PC-3 (cell line): Measurements from ENCODE around the gene PKMYT1. TPM values are rescaled to one million over a fixed set of nuclear protein-coding genes. Genes with fewer than 3 reads are reported as not detected.

Source experiments
- ATAC-seq: fragments of 200-7000 bp; cut with Tn5 transposase; 2 replicates; pipeline ENCODE4 v1.9.1; 2020; ENCODE audit warnings: mild to moderate bottlenecking, moderate library complexity
- BruUV-seq: library from RNA; stranded (reverse); fragments of 400-500 nt; replicated peaks from 2 replicates; lab custom pipeline; 2021; lab: Mats Ljungman, UMichigan
- CTCF ChIA-PET: fragments of 300-600 bp; sonication (Branson Sonifier 250); formaldehyde crosslinking; loops from one replicate; lab custom pipeline; 2022; ENCODE audit warnings: antibody characterized with exemption; lab: Charles Lee
- POLR2A ChIA-PET: fragments of 300-600 bp; sonication (Branson Sonifier 250); formaldehyde crosslinking; loops from one replicate; lab custom pipeline; 2022; ENCODE audit warnings: antibody characterized with exemption; ENCODE audit not compliant: unreplicated experiment; lab: Charles Lee
- DNase-seq: peaks from one replicate; pipeline ENCODE4 v3.0.0-alpha.2; 2015
- H2AFZ ChIP-seq: fragments of 300-600 bp; sonication (generic); 2 replicates; pipeline ENCODE4 v1.6.0; 2016; ENCODE audit warnings: antibody characterized with exemption, low read length
- H3F3A ChIP-seq: fragments of 300-600 bp; sonication (generic); one replicate; pipeline ENCODE4 v1.6.0; 2017; ENCODE audit warnings: antibody characterized with exemption, low read length, control low read depth, mild to moderate bottlenecking; ENCODE audit not compliant: unreplicated experiment
- H3K27ac ChIP-seq: fragments of 300-600 bp; sonication (generic); 2 replicates; pipeline ENCODE4 v1.5.1; 2016; ENCODE audit warnings: mild to moderate bottlenecking, low read length
- H3K27me3 ChIP-seq: fragments of 300-600 bp; sonication (generic); 2 replicates; pipeline ENCODE4 v1.6.1; 2016; ENCODE audit warnings: low read length, mixed read lengths
- H3K36me3 ChIP-seq: fragments of 300-600 bp; sonication (generic); 2 replicates; pipeline ENCODE4 v1.6.1; 2016; ENCODE audit warnings: low read depth, mixed run types, low read length, mixed read lengths
- H3K4me1 ChIP-seq: fragments of 300-600 bp; sonication (generic); 2 replicates; pipeline ENCODE4 v1.5.1; 2016; ENCODE audit warnings: low read length; ENCODE audit not compliant: insufficient read depth
- H3K4me2 ChIP-seq: fragments of 300-600 bp; sonication (generic); 2 replicates; pipeline ENCODE4 v1.6.0; 2016; ENCODE audit warnings: low read length
- H3K4me3 ChIP-seq: fragments of 300-600 bp; sonication (generic); 2 replicates; pipeline ENCODE4 v1.5.1; 2016; ENCODE audit warnings: mild to moderate bottlenecking, low read length, mixed read lengths
- H3K79me2 ChIP-seq: fragments of 300-600 bp; sonication (generic); 2 replicates; pipeline ENCODE4 v1.6.1; 2017; ENCODE audit warnings: low read length, mixed read lengths
- H3K9ac ChIP-seq: fragments of 300-600 bp; sonication (generic); 2 replicates; pipeline ENCODE4 v1.6.0; 2016; ENCODE audit warnings: mild to moderate bottlenecking, low read length
- H3K9me2 ChIP-seq: fragments of 300-600 bp; sonication (generic); replicated peaks from 2 replicates; pipeline ENCODE4 v1.6.1; 2016; ENCODE audit warnings: mixed run types, low read length, mixed read lengths
- H3K9me3 ChIP-seq: fragments of 300-600 bp; sonication (generic); 2 replicates; pipeline ENCODE4 v1.6.1; 2016; ENCODE audit warnings: low read length, mixed read lengths
- H4K20me1 ChIP-seq: fragments of 300-600 bp; sonication (generic); 2 replicates; pipeline ENCODE4 v1.6.1; 2016; ENCODE audit warnings: low read length, mixed read lengths
- EZH2 ChIP-seq: fragments of 300-600 bp; sonication (generic); IDR thresholded peaks from one replicate; pipeline ENCODE4 v1.6.1; 2017; ENCODE audit warnings: antibody characterized with exemption, mild to moderate bottlenecking, low read length; ENCODE audit not compliant: unreplicated experiment
- EZH2phosphoT487 ChIP-seq: fragments of 300-600 bp; sonication (generic); IDR thresholded peaks from 2 replicates; pipeline ENCODE4 v1.6.1; 2018; ENCODE audit warnings: mild to moderate bottlenecking, antibody characterized with exemption, low read length, borderline replicate concordance
- intact Hi-C: fragments of 100-400 bp; cut with micrococcal nuclease; formaldehyde crosslinking; loops from 2 replicates; pipeline ENCODE4 v1.9.0; 2023
- total RNA-seq: library from RNA; depleted of rRNA; stranded (reverse); fragments of >200 nt; gene quantifications from 2 replicates; pipeline ENCODE4 v1.2.3, GENCODE V29; 2014
- TF ChIP-seq, protein P1 (sequence below): fragments of 300-600 bp; sonication (generic); conservative IDR thresholded peaks from 2 replicates; pipeline ENCODE4 v1.5.1; 2017; ENCODE audit warnings: antibody characterized with exemption, low read depth, mild to moderate bottlenecking, low read length

The PKMYT1 gene
- total RNA-seq, 1 experiment from 2014 or later: 51.9 TPM

DNA sequence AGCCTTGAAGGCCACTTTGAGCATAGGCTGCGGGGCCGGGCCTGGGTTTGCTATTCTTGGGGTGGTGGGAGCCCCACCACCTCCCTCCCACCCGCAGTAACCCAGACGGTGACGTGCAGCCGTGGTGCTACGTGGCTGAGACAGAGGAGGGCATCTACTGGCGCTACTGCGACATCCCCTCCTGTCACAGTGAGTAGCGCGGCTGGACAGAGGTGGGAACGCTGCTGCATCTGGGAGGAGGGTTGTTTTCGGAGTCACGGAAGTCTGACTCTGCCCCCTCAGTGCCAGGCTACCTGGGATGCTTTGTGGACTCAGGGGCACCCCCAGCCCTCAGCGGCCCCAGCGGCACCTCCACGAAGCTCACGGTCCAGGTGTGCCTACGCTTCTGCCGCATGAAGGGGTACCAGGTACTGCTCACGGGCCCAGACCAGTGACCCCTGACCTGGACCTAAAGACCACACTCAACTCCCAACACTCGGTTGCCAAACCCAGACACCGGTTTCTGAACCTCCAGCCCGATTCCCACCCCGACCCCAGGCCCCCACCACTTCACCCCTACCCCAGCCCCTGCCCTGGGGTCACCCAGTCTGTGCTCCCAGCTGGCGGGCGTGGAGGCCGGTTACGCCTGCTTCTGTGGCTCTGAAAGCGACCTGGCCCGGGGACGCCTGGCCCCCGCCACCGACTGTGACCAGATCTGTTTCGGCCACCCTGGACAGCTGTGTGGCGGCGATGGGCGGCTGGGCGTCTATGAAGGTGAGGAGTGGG is 14.0 kb downstream of the PKMYT1 start:
- no peak overlapping the region for H2AFZ ChIP-seq
- ChIA-PET POLR2A (no interaction called here), CTCF (no interaction called here)
- no peak overlapping the region for H3K4me2 ChIP-seq
- ATAC-seq: no peak
- H3K9ac ChIP-seq: no peak overlapping the region
- peaks cover 22% of the 10 kb centered on the region; the same call in 1 of the 2 replicates for H3K4me1 ChIP-seq
- H3K27ac ChIP-seq: no peak overlapping the region
- no peaks in the 10 kb centered on the region for H3K9me2 ChIP-seq
- BruUV-seq: no TSS peak
- H3F3A ChIP-seq: no peaks in the 10 kb centered on the region
- H3K27me3 ChIP-seq: no peaks in the 10 kb centered on the region
- intact Hi-C loops: loop anchor here (10.0 kb wide), 1 partner anchor 61 kb away; no protein-coding TSS in a partner anchor
- TF ChIP-seq, protein P1, sequence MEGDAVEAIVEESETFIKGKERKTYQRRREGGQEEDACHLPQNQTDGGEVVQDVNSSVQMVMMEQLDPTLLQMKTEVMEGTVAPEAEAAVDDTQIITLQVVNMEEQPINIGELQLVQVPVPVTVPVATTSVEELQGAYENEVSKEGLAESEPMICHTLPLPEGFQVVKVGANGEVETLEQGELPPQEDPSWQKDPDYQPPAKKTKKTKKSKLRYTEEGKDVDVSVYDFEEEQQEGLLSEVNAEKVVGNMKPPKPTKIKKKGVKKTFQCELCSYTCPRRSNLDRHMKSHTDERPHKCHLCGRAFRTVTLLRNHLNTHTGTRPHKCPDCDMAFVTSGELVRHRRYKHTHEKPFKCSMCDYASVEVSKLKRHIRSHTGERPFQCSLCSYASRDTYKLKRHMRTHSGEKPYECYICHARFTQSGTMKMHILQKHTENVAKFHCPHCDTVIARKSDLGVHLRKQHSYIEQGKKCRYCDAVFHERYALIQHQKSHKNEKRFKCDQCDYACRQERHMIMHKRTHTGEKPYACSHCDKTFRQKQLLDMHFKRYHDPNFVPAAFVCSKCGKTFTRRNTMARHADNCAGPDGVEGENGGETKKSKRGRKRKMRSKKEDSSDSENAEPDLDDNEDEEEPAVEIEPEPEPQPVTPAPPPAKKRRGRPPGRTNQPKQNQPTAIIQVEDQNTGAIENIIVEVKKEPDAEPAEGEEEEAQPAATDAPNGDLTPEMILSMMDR: no peak
- no peak for DNase-seq
- peaks cover 11% of the 10 kb centered on the region for H4K20me1 ChIP-seq
- H3K79me2 ChIP-seq: peaks cover 10% of the 10 kb centered on the region; the same call in 1 of the 2 replicates
- H3K4me3 ChIP-seq: no peak overlapping the region
- no peaks in the 10 kb centered on the region for H3K9me3 ChIP-seq
- no peaks in the 10 kb centered on the region for H3K36me3 ChIP-seq

DNA sequence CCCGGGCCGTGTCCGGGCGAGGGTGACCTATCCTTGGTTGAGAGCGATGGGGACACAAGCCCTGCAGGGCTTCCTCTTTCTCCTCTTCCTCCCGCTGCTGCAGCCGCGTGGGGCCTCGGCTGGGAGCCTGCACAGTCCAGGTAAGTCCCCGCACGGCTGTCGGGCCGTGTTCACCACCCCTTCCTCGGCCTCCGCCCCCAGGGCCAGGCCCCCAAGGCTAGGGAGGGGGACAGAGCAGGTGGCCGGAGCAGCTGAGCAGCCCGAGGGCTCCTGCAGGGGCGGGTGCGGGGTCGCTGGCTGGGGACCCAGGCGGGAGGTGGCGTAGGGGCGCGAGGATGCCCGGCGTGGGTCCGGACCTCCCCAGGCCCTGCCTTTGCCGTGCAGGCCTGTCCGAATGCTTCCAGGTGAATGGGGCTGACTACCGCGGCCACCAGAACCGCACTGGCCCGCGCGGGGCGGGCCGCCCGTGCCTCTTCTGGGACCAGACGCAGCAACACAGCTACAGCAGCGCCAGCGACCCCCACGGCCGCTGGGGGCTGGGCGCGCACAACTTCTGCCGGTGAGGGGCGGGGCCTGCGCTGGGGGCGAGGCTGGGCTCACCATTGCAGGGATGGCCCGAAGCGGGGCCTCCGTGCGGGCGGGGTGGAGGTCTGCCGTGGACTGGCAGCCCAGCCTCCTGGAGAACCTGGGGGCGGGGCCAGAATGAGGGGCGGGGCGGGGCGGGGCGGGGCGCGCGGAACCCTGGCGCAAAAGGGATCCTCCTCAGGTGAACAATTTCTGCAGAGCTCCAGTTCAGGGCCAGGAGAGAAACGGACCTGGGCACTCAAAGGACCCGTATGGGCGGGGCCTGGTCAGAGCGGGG is 15.5 kb downstream of the PKMYT1 start:
- Histone ChIP-seq H4K20me1 (no peaks in the 10 kb centered on the region), H3K4me1 (0 out of 2 replicates have a peak, but pooled peaks cover 13% of the 10 kb centered on the region), H3K9me3 (no peaks in the 10 kb centered on the region), H3K79me2 (no peaks in the 10 kb centered on the region), H3F3A (no peaks in the 10 kb centered on the region), H3K9me2 (no peaks in the 10 kb centered on the region), H3K36me3 (no peaks in the 10 kb centered on the region), H3K4me3 (peak overlapping the region; percentile 74), H3K27ac (no peak overlapping the region), H3K4me2 (peak overlapping the region; percentile 98), H2AFZ (peak overlapping the region; percentile 75), H3K27me3 (no peaks in the 10 kb centered on the region), H3K9ac (no peak overlapping the region)
- DNase-seq (peak; percentile 71), ATAC-seq (peak; percentile 28)
- TF ChIP-seq, protein P1: peak; percentile 5; the same call in 1 of the 2 replicates
- TF ChIP-seq EZH2phosphoT487: no peak
- no peak for TF ChIP-seq EZH2
- ChIA-PET POLR2A (interaction anchor here (0.9 kb wide), 1 partner anchor 53 kb away, joined by 4 read pairs; the partner anchor contains the start of gene FLYWCH1), CTCF (interaction anchor here (0.6 kb wide), 1 partner anchor 15 kb away, joined by 15 read pairs; no protein-coding TSS in a partner anchor)
- BruUV-seq: no TSS peak
- intact Hi-C loops: loop anchor here (10.0 kb wide), 1 partner anchor 60 kb away; no protein-coding TSS in a partner anchor
